B cell (primary cell): ENCODE measurements around the gene KRT75.

ENCODE experiments used
- CTCF ChIP-seq: fragments of 200-600 bp; IDR thresholded peaks from one replicate; pipeline ENCODE4 v1.8.0; 2022; ENCODE audit warnings: antibody characterized with exemption, mild to moderate bottlenecking
- EZH2 ChIP-seq: IDR thresholded peaks from 2 replicates; pipeline ENCODE4 v1.6.1; 2012; ENCODE audit warnings: borderline replicate concordance, low read depth, mild to moderate bottlenecking, moderate library complexity, low read length; ENCODE audit not compliant: insufficient read depth, poor library complexity, severe bottlenecking

DNA sequence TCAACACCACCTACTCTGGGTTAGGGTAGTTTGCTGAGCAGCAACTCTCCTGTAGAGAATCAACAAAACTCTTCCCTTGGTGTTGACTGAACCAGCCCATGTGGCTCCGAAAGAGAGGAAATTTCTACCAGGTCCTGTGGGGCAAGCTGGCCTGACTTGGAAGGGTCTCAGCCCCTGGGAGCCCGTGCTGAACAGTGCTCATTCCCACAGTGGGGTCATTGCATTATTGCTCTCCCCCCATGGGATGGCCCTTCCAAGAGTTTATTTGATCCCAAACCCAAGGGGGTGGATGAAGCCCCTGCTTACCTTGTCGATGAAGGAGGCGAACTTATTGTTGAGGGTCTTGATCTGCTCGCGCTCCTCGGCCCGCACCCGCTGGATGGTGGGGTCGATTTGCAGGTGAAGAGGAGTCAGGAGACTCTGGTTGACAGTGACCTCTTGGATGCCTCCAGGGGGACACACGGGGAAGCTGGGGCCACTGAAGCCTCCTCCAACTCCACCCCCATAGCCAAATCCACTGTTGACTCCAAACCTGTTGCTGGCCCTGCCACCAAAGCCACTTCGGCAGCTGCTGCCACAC lies 580 bp downstream of the KRT75 start:
- TF ChIP-seq CTCF (no peak), EZH2 (no peak)
